HG03432 (cell line): ENCODE data around the gene UTP4.
"Not testable (repeated sequence)": the region's sequence is repeated elsewhere in the genome, so short reads cannot be mapped to it uniquely, and the experiment has no call there.

ENCODE experiments used
- ATAC-seq: cut with Tn5 transposase; IDR thresholded peaks from one replicate; pipeline ENCODE4 v1.9.1; 2021; ENCODE audit warnings: mild to moderate bottlenecking, moderate library complexity; ENCODE audit not compliant: unreplicated experiment

Gene UTP4

GRCh38 chr16:69109486-69110270 is 22.8 kb upstream of the UTP4 start:
- no peak for ATAC-seq

GRCh38 chr16:69110406-69110805 is 22.0 kb upstream of the UTP4 start:
- no peak for ATAC-seq

GRCh38 chr16:69111216-69111875 is 21.1 kb upstream of the UTP4 start:
- no peak for ATAC-seq

GRCh38 chr16:69111876-69112230 is 20.6 kb upstream of the UTP4 start:
- no peak for ATAC-seq

GRCh38 chr16:69112285-69113129 is 19.9 kb upstream of the UTP4 start:
- peak; percentile 51 for ATAC-seq

GRCh38 chr16:69113216-69113615 is 19.2 kb upstream of the UTP4 start:
- ATAC-seq, result no peak

- ATAC-seq, result no peak
Observed at GRCh38 chr16:69114346-69114975, 18.0 kb upstream of the UTP4 start.

- no peak for ATAC-seq
Observed at GRCh38 chr16:69114976-69115355, 17.5 kb upstream of the UTP4 start.

- no peak for ATAC-seq
Observed at GRCh38 chr16:69115361-69115760, 17.1 kb upstream of the UTP4 start.

GRCh38 chr16:69115837-69116236 is 16.6 kb upstream of the UTP4 start:
- ATAC-seq, result no peak

- no peak for ATAC-seq
Observed at GRCh38 chr16:69116256-69116875, 16.1 kb upstream of the UTP4 start.

- no peak for ATAC-seq
Observed at GRCh38 chr16:69116906-69117305, 15.5 kb upstream of the UTP4 start.

- no peak for ATAC-seq
Observed at GRCh38 chr16:69118468-69118867, 14.0 kb upstream of the UTP4 start.

GRCh38 chr16:69118994-69119393 is 13.5 kb upstream of the UTP4 start:
- ATAC-seq, result no peak

- ATAC-seq, result no peak
Observed at GRCh38 chr16:69119536-69119935, 12.9 kb upstream of the UTP4 start.

- ATAC-seq, result no peak
Observed at GRCh38 chr16:69120096-69120664, 12.3 kb upstream of the UTP4 start.

- ATAC-seq, result no peak
Observed at GRCh38 chr16:69123910-69124309, 8.5 kb upstream of the UTP4 start.

GRCh38 chr16:69124406-69124805 is 8.0 kb upstream of the UTP4 start:
- ATAC-seq, result not testable (repeated sequence)

GRCh38 chr16:69124961-69125360 is 7.5 kb upstream of the UTP4 start:
- not testable (repeated sequence) for ATAC-seq

GRCh38 chr16:69126221-69126620 is 6.2 kb upstream of the UTP4 start:
- no peak for ATAC-seq
